HepG2 (cell line): ENCODE results near the gene ALMS1. TPM values are rescaled to one million over a fixed set of nuclear protein-coding genes. Genes with fewer than 3 reads are reported as not detected.

Source experiments
- ATAC-seq: fragments of 200-7000 bp; cut with Tn5 transposase; 3 replicates; pipeline ENCODE4 v1.9.1; 2020; ENCODE audit warnings: mild to moderate bottlenecking, moderate library complexity
- BruUV-seq: library from RNA; stranded (reverse); fragments of 400-500 nt; replicated peaks from 2 replicates; lab custom pipeline; 2021; lab: Mats Ljungman, UMichigan
- CTCF ChIA-PET: fragments of 300-600 bp; formaldehyde crosslinking; extraction: SDS; loops from one replicate; lab custom pipeline; 2021; ENCODE audit warnings: low total read pairs, inconsistent platforms, low intra/inter-chr PET ratio; lab: Yijun Ruan, JAX
- POLR2A ChIA-PET: fragments of 350-600 bp; sonication (Branson Sonifier 250); formaldehyde crosslinking; loops from one replicate; lab custom pipeline; 2020; ENCODE audit warnings: antibody characterized with exemption, inconsistent platforms; lab: Yijun Ruan, JAX
- DNase-seq: peaks from one replicate; pipeline ENCODE4 v3.0.0-alpha.2; 2015; ENCODE audit warnings: low spot score
- FAIRE-seq: peaks from 3 replicates; lab custom pipeline; 2011; peaks lifted over from hg19 to GRCh38; lab: Jason Lieb, UNC
- H2AFZ ChIP-seq: one replicate; pipeline ENCODE4 v1.6.1; 2011; ENCODE audit warnings: low read length, inconsistent platforms
- H3K27ac ChIP-seq: fragments of 300-600 bp; 3 replicates; pipeline ENCODE4 v1.8.0; 2011; ENCODE audit warnings: mixed run types, mild to moderate bottlenecking, mixed read lengths, low read length, inconsistent platforms; ENCODE audit not compliant: insufficient read depth; ENCODE audit errors: extremely low read length
- H3K27me3 ChIP-seq, 2 experiments: fragments of 200-600 bp in 1 of 2; 2 replicates in 1 of 2; 3 replicates in 1 of 2; pipeline versions ENCODE4 v1.6.0 to v1.8.0; 2011; ENCODE audit warnings: low read length in 2 of 2, mild to moderate bottlenecking in 2 of 2, moderate library complexity in 2 of 2, inconsistent platforms in 1 of 2; ENCODE audit not compliant: insufficient read depth in 2 of 2, control insufficient read depth in 1 of 2
- H3K36me3 ChIP-seq, 2 experiments: fragments of 200-600 bp in 1 of 2; replicated peaks in 1 of 2; 2 replicates in 1 of 2; 3 replicates in 1 of 2; pipeline versions ENCODE4 v1.5.1 to v1.8.0; 2011; ENCODE audit warnings: low read length in 2 of 2, inconsistent platforms in 1 of 2; ENCODE audit not compliant: insufficient read depth in 2 of 2, control insufficient read depth in 1 of 2
- H3K4me1 ChIP-seq: 2 replicates; pipeline ENCODE4 v1.5.1; 2012; ENCODE audit warnings: low read length, inconsistent platforms; ENCODE audit not compliant: insufficient read depth
- H3K4me2 ChIP-seq: 2 replicates; pipeline ENCODE4 v1.6.0; 2011; ENCODE audit warnings: low read depth, low read length, inconsistent platforms
- H3K4me3 ChIP-seq, 3 experiments: fragments of 200-600 bp in 1 of 3; sonication (generic), shearing (Covaris generic) in 1 of 3; replicated peaks in 1 of 3; 2 replicates each; pipeline ENCODE4 v1.5.1; 2011 to 2016; ENCODE audit warnings: low read length in 3 of 3, inconsistent platforms in 2 of 3, low read depth in 2 of 3, mild to moderate bottlenecking in 2 of 3, control low read depth in 1 of 3, mixed read lengths in 1 of 3; ENCODE audit not compliant: insufficient read depth in 1 of 3
- H3K79me2 ChIP-seq: one replicate; pipeline ENCODE4 v1.6.1; 2011; ENCODE audit warnings: low read length, inconsistent platforms; ENCODE audit not compliant: insufficient read depth
- H3K9ac ChIP-seq: 2 replicates; pipeline ENCODE4 v1.6.0; 2011; ENCODE audit warnings: mild to moderate bottlenecking, low read depth, low read length, inconsistent platforms; ENCODE audit not compliant: insufficient read depth
- H3K9me3 ChIP-seq: 2 replicates; pipeline ENCODE4 v1.5.1; 2012; ENCODE audit warnings: mild to moderate bottlenecking, low read length
- H4K20me1 ChIP-seq: 2 replicates; pipeline ENCODE4 v1.6.0; 2011; ENCODE audit warnings: inconsistent platforms, mild to moderate bottlenecking, low read length, moderate library complexity; ENCODE audit not compliant: insufficient read depth
- ARID3A ChIP-seq: IDR thresholded peaks from 2 replicates; pipeline ENCODE4 v1.6.1; 2012; ENCODE audit warnings: low read depth, low read length, improper control_type of control experiment
- FOXO4 ChIP-seq: sonication (generic); formaldehyde crosslinking; conservative IDR thresholded peaks from 2 replicates; pipeline ENCODE4 v1.8.1; 2023; ENCODE audit warnings: missing genetic modification reagents
- PRDM15 ChIP-seq: sonication (generic); formaldehyde crosslinking; IDR thresholded peaks from 2 replicates; pipeline ENCODE4 v1.4.0; 2020; ENCODE audit warnings: missing genetic modification reagents
- ZFP36L2 ChIP-seq: sonication (generic); formaldehyde crosslinking; IDR thresholded peaks from 2 replicates; pipeline ENCODE4 v1.4.0; 2020; ENCODE audit warnings: missing genetic modification reagents
- ZNF20 ChIP-seq: sonication (generic); formaldehyde crosslinking; IDR thresholded peaks from 2 replicates; pipeline ENCODE4 v1.4.0; 2020; ENCODE audit warnings: mild to moderate bottlenecking, moderate library complexity, missing genetic modification reagents
- ZNF607 ChIP-seq: sonication (generic); formaldehyde crosslinking; IDR thresholded peaks from 2 replicates; pipeline ENCODE4 v1.5.1; 2020; ENCODE audit warnings: missing genetic modification reagents, mild to moderate bottlenecking, borderline replicate concordance
- WGBS: methylation state at CpG from one replicate; pipeline ENCODE4 v1.1.6; 2017; ENCODE audit warnings: low lambda C conversion rate; 5-methylcytosine and 5-hydroxymethylcytosine counted together
- in situ Hi-C: cut with HindIII; loops from 2 replicates; pipeline ENCODE4 v1.10.0; 2017; ENCODE audit warnings: low pct_unique_long_range_greater_than_20kb; ENCODE audit not compliant: extremely low pct_ligation_motif_present
- intact Hi-C: fragments of 100-400 bp; cut with micrococcal nuclease; formaldehyde crosslinking; loops from one replicate; pipeline ENCODE4 v1.10.0; 2022; ENCODE audit not compliant: unreplicated experiment
- polyA plus RNA-seq, 8 experiments: library from polyadenylated mRNA; depleted of rRNA in 3 of 8; stranded (reverse) in 7 of 8; unstranded in 1 of 8; fragments of >200 nt; fragmentation: Illumina TruSeq in 4 of 8; extraction: Trizol in 4 of 8; gene quantifications; 2 replicates each; pipeline versions ENCODE4 v1.2.1 to v1.2.3, GENCODE V29; 2011 to 2016; ENCODE audit warnings: low read depth in 4 of 8, missing spikeins in 1 of 8, mixed read lengths in 1 of 8; ENCODE audit not compliant: insufficient read depth in 1 of 8
- total RNA-seq, 5 experiments: library from RNA; depleted of rRNA; stranded (reverse); fragments of >200 nt; fragmentation: Illumina TruSeq; extraction: Trizol; gene quantifications; 2 replicates each; pipeline ENCODE4 v1.2.3, GENCODE V29; 2016; ENCODE audit warnings: low read depth in 1 of 5

The ALMS1 gene
- total and polyA plus RNA-seq, 2 of the 13 experiments (the other 11 are each of a cell fraction or from before 2014, with no cell fraction given) = 12.9 to 21.2 TPM

GRCh38 chr2:73594251-73594650 is 208.6 kb downstream of the ALMS1 start:
- H3K4me2 ChIP-seq = no peak overlapping the region
- no peaks in the 10 kb centered on the region for H3K9me3 ChIP-seq
- CTCF ChIA-PET = no interaction called here
- ATAC-seq (no peak), FAIRE-seq (no peak)
- H3K79me2 ChIP-seq = no peaks in the 10 kb centered on the region
- POLR2A ChIA-PET = no interaction called here
- 95% methylated on average over 2 of the region's 2 CpGs for WGBS
- H3K27me3 ChIP-seq = no peaks in the 10 kb centered on the region
- intact Hi-C loops = no loop called here
- in situ Hi-C loops = no loop called here
- no peak overlapping the region for H3K27ac ChIP-seq
- no peaks in the 10 kb centered on the region for H3K4me1 ChIP-seq
- TF ChIP-seq PRDM15 (CRISPR knock-in tag) = no peak
- no peak for TF ChIP-seq ZFP36L2 (CRISPR knock-in tag)
- TF ChIP-seq ZNF20 (CRISPR knock-in tag) = no peak
- no peak for TF ChIP-seq ZNF607 (CRISPR knock-in tag)
- no peak for TF ChIP-seq ARID3A
- 0 out of 2 replicates have a peak, but pooled peaks have one; percentile 25 for TF ChIP-seq FOXO4 (CRISPR knock-in tag)
- TF ChIP-seq, all 625 proteins: peak for 1
- Histone ChIP-seq H3K4me3 (no peak overlapping the region), H3K36me3 (no peaks in the 10 kb centered on the region; a peak in 1 of 5 replicates), H3K9ac (no peak overlapping the region), H2AFZ (no peak overlapping the region), H4K20me1 (no peaks in the 10 kb centered on the region)
- DNase-seq = no peak
- no TSS peak for BruUV-seq
